H9 (cell line): ENCODE data around the gene POLR2A. TPM values are rescaled to one million over a fixed set of nuclear protein-coding genes. Genes with fewer than 3 reads are reported as not detected.

Experiments
- DNase-seq: peaks from one replicate; pipeline ENCODE4 v3.0.0-alpha.2; 2017
- H2AFZ ChIP-seq: one replicate; pipeline ENCODE4 v1.6.1; 2013; ENCODE audit warnings: mild to moderate bottlenecking, low read length, control low read depth, moderate library complexity
- H2AK5ac ChIP-seq: 2 replicates; pipeline ENCODE4 v1.6.1; 2013; ENCODE audit warnings: low read length, control low read depth, mixed read lengths; ENCODE audit not compliant: insufficient read length
- H2BK120ac ChIP-seq: one replicate; pipeline ENCODE4 v1.6.1; 2013; ENCODE audit warnings: low read depth, mild to moderate bottlenecking, low read length, control low read depth, inconsistent platforms; ENCODE audit not compliant: poor library complexity, severe bottlenecking
- H2BK12ac ChIP-seq: 2 replicates; pipeline ENCODE4 v1.6.1; 2013; ENCODE audit warnings: low read length, control low read depth, mixed read lengths, low read depth; ENCODE audit not compliant: insufficient read length
- H2BK15ac ChIP-seq: 2 replicates; pipeline ENCODE4 v1.6.1; 2013; ENCODE audit warnings: low read depth, low read length, control low read depth
- H2BK20ac ChIP-seq: one replicate; pipeline ENCODE4 v1.6.1; 2013; ENCODE audit warnings: low read depth, mild to moderate bottlenecking, low read length, control low read depth, inconsistent platforms; ENCODE audit not compliant: poor library complexity, severe bottlenecking
- H2BK5ac ChIP-seq: 2 replicates; pipeline ENCODE4 v1.6.1; 2013; ENCODE audit warnings: low read length, control low read depth, mixed read lengths; ENCODE audit not compliant: insufficient read length
- H3K14ac ChIP-seq: 2 replicates; pipeline ENCODE4 v1.6.1; 2013; ENCODE audit warnings: low read length, control low read depth; ENCODE audit not compliant: insufficient read depth
- H3K18ac ChIP-seq: 2 replicates; pipeline ENCODE4 v1.6.1; 2013; ENCODE audit warnings: low read depth, mild to moderate bottlenecking, mixed read lengths, low read length, control low read depth; ENCODE audit not compliant: insufficient read length
- H3K23ac ChIP-seq: 2 replicates; pipeline ENCODE4 v1.6.1; 2013; ENCODE audit warnings: low read length, control low read depth, mixed read lengths, low read depth; ENCODE audit not compliant: insufficient read length
- H3K23me2 ChIP-seq: 2 replicates; pipeline ENCODE4 v1.6.1; 2013; ENCODE audit warnings: low read depth, mild to moderate bottlenecking, mixed read lengths, low read length, control low read depth; ENCODE audit not compliant: insufficient read length, poor library complexity, severe bottlenecking
- H3K27ac ChIP-seq: 2 replicates; pipeline ENCODE4 v1.5.1; 2013; ENCODE audit warnings: low read length, control low read depth, mixed read lengths, low read depth; ENCODE audit not compliant: insufficient read length
- H3K27me3 ChIP-seq: 2 replicates; pipeline ENCODE4 v1.6.1; 2013; ENCODE audit warnings: low read length, control low read depth, inconsistent platforms; ENCODE audit not compliant: insufficient read depth
- H3K4ac ChIP-seq: 2 replicates; pipeline ENCODE4 v1.6.1; 2013; ENCODE audit warnings: low read depth, mild to moderate bottlenecking, control low read depth, inconsistent platforms, low read length, moderate library complexity
- H3K4me1 ChIP-seq: 2 replicates; pipeline ENCODE4 v1.6.1; 2013; ENCODE audit warnings: low read length, control low read depth, inconsistent platforms; ENCODE audit not compliant: insufficient read depth
- H3K4me2 ChIP-seq: 2 replicates; pipeline ENCODE4 v1.6.1; 2013; ENCODE audit warnings: low read length, control low read depth, mixed read lengths; ENCODE audit not compliant: insufficient read length, insufficient read depth
- H3K56ac ChIP-seq: 2 replicates; pipeline ENCODE4 v1.6.1; 2013; ENCODE audit warnings: low read depth, mild to moderate bottlenecking, mixed read lengths, low read length, control low read depth; ENCODE audit not compliant: insufficient read length
- H3K79me1 ChIP-seq: 2 replicates; pipeline ENCODE4 v1.6.1; 2013; ENCODE audit warnings: low read depth, mild to moderate bottlenecking, moderate library complexity, low read length, control low read depth, inconsistent platforms; ENCODE audit not compliant: insufficient read depth, poor library complexity, severe bottlenecking
- H3K79me2 ChIP-seq: 2 replicates; pipeline ENCODE4 v1.6.1; 2013; ENCODE audit warnings: low read length, control low read depth, inconsistent platforms; ENCODE audit not compliant: insufficient read depth
- H3K9ac ChIP-seq: 2 replicates; pipeline ENCODE4 v1.6.1; 2013; ENCODE audit warnings: low read length, control low read depth, mixed read lengths; ENCODE audit not compliant: insufficient read length; ENCODE audit errors: extremely low read depth
- H3K9me3 ChIP-seq: one replicate; pipeline ENCODE4 v1.6.1; 2013; ENCODE audit warnings: low read depth, low read length, inconsistent platforms; ENCODE audit not compliant: control insufficient read depth
- H3T11ph ChIP-seq: one replicate; pipeline ENCODE4 v1.6.1; 2013; ENCODE audit warnings: mild to moderate bottlenecking, low read length, control low read depth, inconsistent platforms
- H4K20me1 ChIP-seq: one replicate; pipeline ENCODE4 v1.6.1; 2013; ENCODE audit not compliant: control insufficient read depth, insufficient read length, insufficient read depth
- H4K5ac ChIP-seq: 2 replicates; pipeline ENCODE4 v1.6.1; 2013; ENCODE audit warnings: low read depth, mild to moderate bottlenecking, mixed read lengths, low read length, control low read depth; ENCODE audit not compliant: insufficient read length
- H4K8ac ChIP-seq: replicated peaks from 2 replicates; pipeline ENCODE4 v1.6.1; 2013; ENCODE audit warnings: low read length, control low read depth, mixed read lengths, low read depth; ENCODE audit not compliant: insufficient read length
- H4K91ac ChIP-seq: 2 replicates; pipeline ENCODE4 v1.6.1; 2013; ENCODE audit warnings: low read depth, mild to moderate bottlenecking, moderate library complexity, mixed read lengths, low read length, control low read depth; ENCODE audit not compliant: insufficient read length
- H3K27ac Mint-ChIP-seq, 3 experiments: 2 replicates in 2 of 3; 3 replicates in 1 of 3; pipeline ENCODE4 v1.8.0; 2020 to 2021; ENCODE audit warnings: mixed read lengths in 3 of 3, mild to moderate bottlenecking in 1 of 3, moderate library complexity in 1 of 3
- H3K27me3 Mint-ChIP-seq: 2 replicates; pipeline ENCODE4 v1.8.0; 2021; ENCODE audit warnings: low read depth, mild to moderate bottlenecking, moderate library complexity, mixed read lengths
- H3K36me3 Mint-ChIP-seq, 3 experiments: 2 replicates in 2 of 3; 3 replicates in 1 of 3; pipeline ENCODE4 v1.8.0; 2020 to 2021; ENCODE audit warnings: low read depth in 3 of 3, mixed read lengths in 3 of 3; ENCODE audit not compliant: insufficient read depth in 1 of 3
- H3K4me1 Mint-ChIP-seq, 2 experiments: 2 replicates each; pipeline ENCODE4 v1.8.0; 2020; ENCODE audit warnings: mixed read lengths in 2 of 2
- H3K4me3 Mint-ChIP-seq, 2 experiments: 2 replicates in 1 of 2; 3 replicates in 1 of 2; pipeline ENCODE4 v1.8.0; 2020 to 2021; ENCODE audit warnings: mild to moderate bottlenecking in 2 of 2, mixed read lengths in 2 of 2, moderate library complexity in 1 of 2
- H3K9me3 Mint-ChIP-seq, 2 experiments: 2 replicates in 1 of 2; 3 replicates in 1 of 2; pipeline ENCODE4 v1.8.0; 2020; ENCODE audit warnings: mild to moderate bottlenecking in 2 of 2, mixed read lengths in 2 of 2, moderate library complexity in 1 of 2
- WGBS: extraction: QIAGEN DNeasy Blood & Tissue Kit; methylation state at CpG from one replicate; pipeline ENCODE4 v1.1.7; 2013; ENCODE audit warnings: missing lambda C conversion rate, low lambda C conversion rate, mixed read lengths; ENCODE audit not compliant: insufficient read length; ENCODE audit errors: extremely low coverage; 5-methylcytosine and 5-hydroxymethylcytosine counted together
- total RNA-seq: library from RNA; stranded (reverse); gene quantifications from 2 replicates; pipeline ENCODE4 v1.2.1, GENCODE V29; 2021
- TF ChIP-seq, protein P1 (sequence below): fragments of 200-600 bp; sonication (generic); conservative IDR thresholded peaks from 3 replicates; pipeline ENCODE4 v1.8.0; 2021; ENCODE audit warnings: antibody characterized with exemption, mild to moderate bottlenecking

Gene POLR2A
- total RNA-seq, 1 experiment from 2014 or later = 153 TPM

DNA sequence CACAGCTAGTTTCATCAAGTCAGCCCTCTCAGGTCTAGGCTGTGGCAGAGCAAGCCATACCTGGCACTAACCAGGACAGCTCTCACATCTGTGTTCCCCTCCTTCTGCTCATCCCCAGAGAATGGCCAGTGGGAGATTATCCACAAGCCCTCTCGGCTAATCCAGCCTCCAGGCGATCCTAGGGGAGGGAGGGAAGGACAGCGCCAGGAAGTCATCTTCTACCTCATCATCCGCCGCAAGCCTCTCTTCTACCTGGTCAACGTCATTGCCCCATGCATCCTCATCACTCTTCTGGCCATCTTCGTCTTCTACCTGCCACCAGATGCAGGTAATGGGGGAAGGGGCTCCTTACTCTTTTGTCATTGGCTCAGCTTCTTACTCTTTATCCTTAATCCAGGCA lies 35.7 kb upstream of the POLR2A start:
- Histone ChIP-seq H3K79me2 (no peaks in the 10 kb centered on the region), H3K4ac (no peak overlapping the region), H4K91ac (no peak overlapping the region), H3K9me3 (no peaks in the 10 kb centered on the region), H4K20me1 (no peaks in the 10 kb centered on the region), H2AK5ac (no peak overlapping the region), H2BK5ac (no peak overlapping the region), H3K56ac (no peak overlapping the region), H2BK12ac (no peak overlapping the region), H3K4me2 (no peak overlapping the region), H3K27ac (no peak overlapping the region), H3T11ph (no peak overlapping the region), H3K4me1 (no peaks in the 10 kb centered on the region; the same call in 1 of the 2 replicates), H2BK120ac (no peak overlapping the region), H4K8ac (no peak overlapping the region), H4K5ac (no peak overlapping the region), H2BK15ac (no peak overlapping the region), H3K23ac (no peak overlapping the region), H3K23me2 (peaks cover 7% of the 10 kb centered on the region), H3K79me1 (no peaks in the 10 kb centered on the region), H2BK20ac (no peak overlapping the region), H3K14ac (no peak overlapping the region), H3K27me3 (peaks cover 1% of the 10 kb centered on the region; the same call in 1 of the 2 replicates), H3K18ac (no peak overlapping the region), H3K9ac (no peak overlapping the region), H2AFZ (no peak overlapping the region)
- DNase-seq = no peak
- WGBS = no CpG with 5 or more reads among the region's 7 CpGs
- peaks cover 7 to 18% (median 11%) of the 10 kb centered on the region in 3 experiments for H3K36me3 Mint-ChIP-seq
- H3K27me3 Mint-ChIP-seq = peaks cover 2% of the 10 kb centered on the region; the same call in 1 of the 2 replicates
- H3K4me1 Mint-ChIP-seq = peaks cover 18 to 30% of the 10 kb centered on the region in 2 experiments
- no peaks in the 10 kb centered on the region; a peak in 1 of 5 replicates for H3K9me3 Mint-ChIP-seq
- H3K27ac Mint-ChIP-seq = no peak overlapping the region
- no peak overlapping the region; a peak in 1 of 5 replicates for H3K4me3 Mint-ChIP-seq
- TF ChIP-seq, protein P1, sequence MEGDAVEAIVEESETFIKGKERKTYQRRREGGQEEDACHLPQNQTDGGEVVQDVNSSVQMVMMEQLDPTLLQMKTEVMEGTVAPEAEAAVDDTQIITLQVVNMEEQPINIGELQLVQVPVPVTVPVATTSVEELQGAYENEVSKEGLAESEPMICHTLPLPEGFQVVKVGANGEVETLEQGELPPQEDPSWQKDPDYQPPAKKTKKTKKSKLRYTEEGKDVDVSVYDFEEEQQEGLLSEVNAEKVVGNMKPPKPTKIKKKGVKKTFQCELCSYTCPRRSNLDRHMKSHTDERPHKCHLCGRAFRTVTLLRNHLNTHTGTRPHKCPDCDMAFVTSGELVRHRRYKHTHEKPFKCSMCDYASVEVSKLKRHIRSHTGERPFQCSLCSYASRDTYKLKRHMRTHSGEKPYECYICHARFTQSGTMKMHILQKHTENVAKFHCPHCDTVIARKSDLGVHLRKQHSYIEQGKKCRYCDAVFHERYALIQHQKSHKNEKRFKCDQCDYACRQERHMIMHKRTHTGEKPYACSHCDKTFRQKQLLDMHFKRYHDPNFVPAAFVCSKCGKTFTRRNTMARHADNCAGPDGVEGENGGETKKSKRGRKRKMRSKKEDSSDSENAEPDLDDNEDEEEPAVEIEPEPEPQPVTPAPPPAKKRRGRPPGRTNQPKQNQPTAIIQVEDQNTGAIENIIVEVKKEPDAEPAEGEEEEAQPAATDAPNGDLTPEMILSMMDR = no peak
